Adrenal gland (tissue), 5 donors: ENCODE results near the gene AXL.

ENCODE experiments used
- CTCF ChIP-seq, 6 experiments: fragments of 450-650 bp in 4 of 6; fragments of 200-600 bp in 2 of 6; sonication (generic) in 1 of 6; IDR thresholded peaks; 1 replicate in 5 of 6; 2 replicates in 1 of 6; pipeline versions ENCODE4 v1.5.1 to v1.8.0; 2016 to 2021; ENCODE audit warnings: antibody characterized with exemption in 6 of 6, mild to moderate bottlenecking in 2 of 6, moderate library complexity in 1 of 6
- POLR2A ChIP-seq, 2 donors: fragments of 450-650 bp; IDR thresholded peaks; one replicate each; pipeline ENCODE4 v1.6.1; 2017; ENCODE audit warnings: antibody characterized with exemption in 2 of 2, mild to moderate bottlenecking in 2 of 2, moderate library complexity in 1 of 2
- donor health status: DM: no; HTN: no; CAD: no.

DNA sequence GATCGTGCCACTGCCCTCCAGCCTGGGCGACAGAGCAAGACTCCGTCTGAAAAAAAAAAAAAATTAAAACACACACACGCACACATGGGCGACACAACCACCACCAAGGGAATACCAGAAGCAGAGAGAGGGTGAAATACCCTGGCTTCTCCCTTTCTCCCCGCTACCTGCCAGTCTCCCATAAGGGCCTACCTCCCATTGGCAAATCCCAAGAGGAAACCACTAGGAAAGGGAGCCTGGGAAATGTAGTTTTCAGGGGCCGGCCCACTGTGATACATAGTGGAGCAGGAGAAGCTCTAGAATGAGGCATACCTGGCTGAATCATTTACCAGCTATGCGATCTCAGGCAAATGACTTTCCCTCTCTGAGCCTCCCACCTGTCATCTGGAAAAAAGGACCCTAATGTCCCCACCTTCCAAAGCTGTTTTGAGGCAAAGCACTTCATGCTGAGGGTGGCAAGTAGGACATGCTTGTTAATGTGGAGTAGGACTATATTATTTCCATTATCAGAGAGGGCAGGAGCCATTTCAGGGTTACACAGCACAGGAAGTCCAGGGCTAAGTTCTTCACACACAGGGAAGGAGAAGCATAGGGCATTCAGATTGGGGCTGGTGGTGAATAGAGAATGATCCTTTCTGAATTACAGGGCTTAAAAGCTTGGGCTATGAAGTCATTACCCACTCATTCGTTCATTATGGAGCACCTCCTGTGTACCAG is 30.8 kb downstream of the AXL start:
- no peak for TF ChIP-seq CTCF (IDR thresholded peaks at IDR 0.05)
- TF ChIP-seq POLR2A (IDR thresholded peaks at IDR 0.05) = no peak
